SHP77 (cell line): ENCODE data around the gene GLRX3.
"Not testable (repeated sequence)": the region's sequence is repeated elsewhere in the genome, so short reads cannot be mapped to it uniquely, and the experiment has no call there.

Experiments used
- DNase-seq, 2 experiments: peaks; one replicate each; lab custom pipeline; 2025; lab: John Stamatoyannopoulos, UW

The GLRX3 gene

DNA sequence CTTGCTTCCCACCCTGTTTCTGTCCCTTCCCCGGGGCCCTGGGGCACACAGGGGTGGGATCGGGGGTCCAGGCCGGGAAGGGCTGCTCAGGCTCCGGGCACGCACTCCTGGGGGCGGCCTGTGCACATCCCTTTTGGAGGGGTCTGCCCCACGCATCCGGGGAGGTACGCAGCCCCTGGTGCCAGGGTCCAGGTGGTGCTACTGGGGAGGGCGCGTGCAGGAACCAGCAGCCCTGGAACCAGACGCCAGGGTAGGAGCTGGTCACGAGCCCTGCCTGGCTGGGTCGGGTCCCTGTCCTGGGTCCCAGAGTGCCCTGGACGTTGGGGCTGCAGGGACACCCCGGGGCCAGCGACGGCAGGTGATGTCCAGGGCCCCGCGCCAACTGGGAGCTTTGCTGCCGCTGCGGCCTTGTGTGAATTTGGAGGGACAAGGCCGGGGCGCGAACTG is 53.4 kb downstream of the GLRX3 start:
- no peak for DNase-seq

DNA sequence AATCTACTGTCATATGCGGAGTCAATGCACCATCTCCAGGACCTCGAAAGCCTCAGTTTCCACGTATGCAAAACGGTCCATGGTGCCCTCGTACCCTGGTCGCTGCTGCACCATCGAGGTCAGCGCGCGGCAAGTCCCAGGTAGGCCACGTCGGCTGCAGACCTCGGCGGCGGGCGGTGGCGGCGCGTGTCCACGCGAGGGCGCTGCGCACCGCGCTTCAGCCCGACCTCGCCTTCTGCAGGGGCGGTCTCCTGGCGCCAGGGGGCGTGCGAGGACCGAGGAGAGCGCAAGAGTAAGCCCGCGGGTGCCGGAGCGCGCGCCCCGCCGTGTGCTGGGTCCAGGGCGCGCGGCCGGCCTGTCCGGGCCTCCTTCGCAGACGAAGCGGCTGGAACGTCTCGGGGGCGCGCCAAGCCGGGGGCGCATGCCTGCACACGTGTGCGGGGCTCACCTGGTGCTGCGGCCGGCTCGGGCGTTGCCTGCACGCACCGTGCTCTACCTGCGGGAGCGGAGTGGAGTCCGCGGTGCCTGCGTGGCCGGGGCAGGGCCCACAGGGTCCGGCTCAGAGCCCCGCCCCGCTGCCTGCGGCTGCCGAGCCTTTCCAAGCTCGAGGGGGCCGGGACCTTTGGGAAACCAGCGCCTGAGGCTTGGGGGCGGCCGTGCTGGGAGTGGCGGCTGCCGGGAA is 54.0 kb downstream of the GLRX3 start:
- DNase-seq: peak; percentile 46 to 75

DNA sequence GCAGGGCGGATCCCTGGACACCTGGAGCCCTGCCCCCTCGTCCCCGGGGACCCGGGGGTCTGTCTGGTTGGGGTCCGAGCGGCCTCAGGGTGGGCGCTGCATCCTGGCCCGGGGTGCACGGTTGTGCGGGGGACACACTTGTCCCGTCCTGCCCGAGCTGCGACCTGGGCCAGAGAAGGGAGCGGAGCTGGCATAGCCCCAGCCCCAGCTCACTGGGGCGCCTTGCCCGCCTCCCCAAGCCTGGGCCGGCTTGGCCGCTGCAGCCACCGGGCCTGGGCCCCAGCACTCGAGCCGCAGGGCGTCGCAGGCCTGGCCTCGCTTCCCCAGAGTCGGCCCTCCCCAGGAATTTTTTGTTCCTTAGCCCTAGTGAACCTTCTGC is 54.5 kb downstream of the GLRX3 start:
- DNase-seq: no peak

DNA sequence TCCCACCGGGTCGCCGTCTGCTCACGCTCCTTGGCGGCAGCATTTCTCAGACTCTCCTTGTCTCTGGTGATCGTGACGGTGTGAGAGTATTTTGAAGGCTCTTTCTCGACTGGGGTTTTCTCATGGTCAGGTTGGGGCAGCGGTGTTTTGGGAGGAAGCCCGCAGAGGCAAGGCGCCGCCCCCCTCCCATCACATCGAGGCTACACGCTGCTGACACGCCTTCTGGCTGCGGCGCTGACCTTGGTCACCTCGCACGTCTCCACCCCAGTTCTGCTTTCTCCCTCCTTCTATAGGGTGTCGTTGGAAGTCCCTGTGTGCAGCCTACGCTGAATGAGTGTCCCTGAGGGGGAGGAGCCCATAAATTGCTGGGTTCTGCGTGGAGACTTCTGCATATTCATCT is 55.2 kb downstream of the GLRX3 start:
- no peak for DNase-seq

DNA sequence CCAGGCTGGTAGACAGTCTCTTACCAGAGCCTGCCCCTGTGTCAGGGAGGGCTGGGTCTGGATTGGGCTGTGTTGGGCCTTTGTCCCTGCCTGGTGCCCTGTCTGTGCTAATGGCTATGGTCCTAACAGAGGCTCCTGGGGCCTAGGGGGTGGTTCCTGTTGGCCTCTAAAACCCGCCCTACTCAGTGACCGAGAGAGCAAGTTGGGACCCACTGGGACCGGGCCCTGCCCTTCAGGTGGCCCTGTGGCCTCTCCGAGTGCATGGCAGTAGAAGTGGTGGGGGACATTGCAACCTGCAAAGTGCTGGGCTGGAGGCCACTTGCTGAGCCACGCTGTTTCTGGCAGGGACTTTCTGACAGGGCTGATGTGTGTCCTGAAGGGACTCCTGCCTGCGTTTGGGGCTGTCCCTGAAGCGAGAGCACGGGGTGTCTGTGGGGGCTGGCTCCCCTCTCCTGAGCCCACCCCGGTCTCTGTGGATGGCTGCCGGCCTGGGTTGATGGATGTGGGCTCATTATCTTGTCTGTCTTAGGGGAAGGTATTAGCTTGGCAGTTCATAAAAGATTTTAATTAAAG is 56.2 kb downstream of the GLRX3 start:
- no peak for DNase-seq

DNA sequence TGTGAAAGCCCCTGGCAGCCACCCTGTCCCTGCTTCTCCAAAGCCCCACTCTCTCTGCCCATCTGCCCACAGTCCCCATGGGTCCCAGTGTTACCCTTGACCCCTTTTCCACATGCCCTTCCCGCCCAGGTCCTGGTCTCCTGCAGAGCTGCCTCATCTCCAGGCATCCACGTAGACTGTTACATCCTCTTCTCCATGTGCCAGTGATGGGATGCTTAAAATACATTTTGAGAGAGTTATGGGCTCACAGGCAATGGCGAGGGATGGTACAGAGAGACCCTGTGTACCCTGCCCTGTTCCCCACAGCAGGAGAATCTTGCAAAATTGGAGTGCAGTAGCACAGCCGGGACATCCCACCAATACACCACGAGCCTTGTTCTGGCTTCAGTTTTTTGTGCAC is 56.8 kb downstream of the GLRX3 start:
- no peak for DNase-seq

DNA sequence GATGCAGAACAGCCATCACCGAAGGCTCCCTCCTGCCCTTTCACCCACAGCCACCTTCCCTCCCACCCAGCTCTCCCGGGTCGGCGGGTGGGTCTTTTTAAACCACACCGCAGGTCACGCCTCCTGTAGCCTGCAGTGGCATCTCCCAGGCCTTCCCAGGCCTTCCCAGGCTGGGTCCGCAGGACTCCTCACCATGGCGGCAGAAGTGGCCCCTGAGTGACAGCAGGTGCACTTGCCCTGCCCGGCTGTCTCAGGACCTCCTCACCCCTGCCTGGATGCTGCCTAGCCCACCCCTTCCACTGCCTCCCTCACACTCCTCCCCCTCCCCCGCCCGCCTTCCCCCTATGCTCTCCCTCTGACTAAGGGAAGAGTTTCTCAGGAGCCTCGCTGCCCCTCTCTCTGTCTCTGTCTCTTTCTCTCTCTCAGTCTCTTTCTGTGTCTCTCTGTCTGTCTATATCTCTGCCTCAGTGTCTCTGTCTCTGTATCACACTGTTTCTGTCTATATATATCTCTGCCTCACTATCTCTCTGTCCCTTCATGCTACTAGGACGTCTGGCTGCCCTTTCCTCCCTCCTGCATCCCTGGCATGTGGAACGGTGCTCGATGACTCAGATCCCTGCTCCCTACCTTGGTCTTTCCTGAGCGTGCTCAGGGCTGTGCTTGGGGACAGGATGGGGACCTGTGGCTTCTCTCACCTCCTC is 57.5 kb downstream of the GLRX3 start:
- DNase-seq: no peak

DNA sequence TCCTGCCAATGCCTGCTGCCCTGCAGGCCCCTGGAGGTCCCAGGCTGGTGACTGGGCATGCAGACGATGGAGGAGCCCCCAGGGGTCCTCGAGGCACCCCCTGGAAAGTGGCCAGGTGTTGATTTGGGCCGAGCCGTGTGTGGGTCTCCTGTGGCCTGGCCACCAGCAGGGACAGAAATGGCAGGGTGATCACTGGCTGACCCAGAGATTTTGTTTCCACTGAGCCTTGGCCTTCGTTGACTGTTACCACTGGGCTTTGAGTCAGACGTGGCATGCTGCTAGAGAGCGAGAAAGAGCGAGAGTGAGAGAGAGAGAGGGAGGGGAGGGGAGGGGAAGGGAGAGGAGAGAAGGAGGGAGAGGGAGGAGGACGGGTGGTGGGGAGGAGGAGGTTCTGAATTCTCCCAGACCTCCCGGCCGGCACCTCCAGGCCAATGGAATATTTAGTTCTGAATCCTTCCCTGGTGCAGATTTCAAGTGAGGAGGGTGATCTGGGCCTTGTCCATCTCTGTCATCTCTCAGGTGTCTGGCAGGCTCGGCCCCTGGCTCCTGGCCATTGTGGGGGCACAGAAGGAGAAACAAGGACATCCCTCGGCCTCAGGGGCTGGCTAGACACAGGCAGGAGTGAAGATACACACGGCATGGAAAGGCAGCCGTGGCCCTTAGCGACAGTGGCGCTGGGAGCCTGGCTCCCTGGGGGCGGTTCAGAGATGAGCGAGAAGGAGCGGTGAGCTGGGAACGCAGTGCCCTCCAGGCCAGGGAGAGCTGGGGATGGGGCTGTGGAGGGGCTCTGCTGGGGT is 58.2 kb downstream of the GLRX3 start:
- no peak for DNase-seq

DNA sequence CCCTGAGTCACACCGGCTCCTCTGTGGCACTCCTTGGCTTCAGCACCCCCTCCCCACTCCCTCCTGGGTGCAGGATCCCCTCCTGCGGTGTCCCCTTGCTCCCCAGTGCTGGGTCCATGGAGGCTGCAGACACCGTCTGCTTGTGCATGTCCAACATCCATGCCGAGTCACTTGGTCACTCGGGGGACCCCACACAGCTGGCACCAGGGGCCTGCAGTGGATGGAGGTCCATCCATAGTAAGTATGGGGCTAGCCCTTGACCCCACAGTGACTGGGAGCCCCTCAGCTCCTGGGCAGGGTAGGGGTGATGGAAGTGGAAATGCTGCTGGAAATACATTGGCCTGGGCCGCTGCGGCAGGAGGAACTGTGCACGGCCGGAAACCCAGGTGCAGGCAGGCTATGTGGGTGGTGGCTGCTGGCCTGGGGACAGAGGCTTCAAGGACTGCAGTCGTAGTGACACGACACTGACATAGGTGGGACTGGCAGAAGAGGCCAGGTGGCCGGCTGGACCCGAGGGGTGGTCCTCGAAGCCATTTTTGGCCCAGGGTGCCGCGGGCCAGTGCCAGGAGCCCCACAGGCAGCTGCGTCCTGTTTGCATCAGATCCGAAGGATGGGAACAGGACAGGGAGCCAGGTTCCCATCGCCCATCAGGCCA is 58.9 kb downstream of the GLRX3 start:
- no peak for DNase-seq

DNA sequence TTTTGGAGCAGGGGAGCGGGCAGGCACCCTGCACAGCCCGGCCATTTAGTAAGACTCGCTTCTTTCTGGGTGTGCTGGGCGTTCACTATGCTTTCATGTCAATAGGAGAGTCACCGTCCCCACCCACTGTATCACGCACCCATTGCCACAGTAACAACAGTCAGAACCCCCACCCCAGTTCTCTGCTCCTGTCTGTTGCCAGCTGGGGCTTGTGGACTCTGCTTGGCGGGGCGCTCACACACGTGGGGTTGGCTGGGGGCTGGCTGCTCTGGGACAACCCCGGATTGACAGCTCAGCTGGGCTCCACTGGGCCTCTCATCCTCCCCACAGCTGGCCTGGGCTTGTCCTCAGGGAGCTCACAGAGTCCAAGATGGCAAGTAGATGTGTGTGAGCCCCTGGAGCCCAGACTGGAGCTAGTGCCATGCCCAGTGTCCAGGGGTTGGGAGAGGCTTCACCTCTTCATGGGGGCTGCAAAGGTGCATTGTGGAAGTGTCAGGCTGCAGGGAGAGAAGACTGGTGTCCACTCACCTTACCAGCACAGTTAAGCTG is 59.6 kb downstream of the GLRX3 start:
- no peak for DNase-seq

DNA sequence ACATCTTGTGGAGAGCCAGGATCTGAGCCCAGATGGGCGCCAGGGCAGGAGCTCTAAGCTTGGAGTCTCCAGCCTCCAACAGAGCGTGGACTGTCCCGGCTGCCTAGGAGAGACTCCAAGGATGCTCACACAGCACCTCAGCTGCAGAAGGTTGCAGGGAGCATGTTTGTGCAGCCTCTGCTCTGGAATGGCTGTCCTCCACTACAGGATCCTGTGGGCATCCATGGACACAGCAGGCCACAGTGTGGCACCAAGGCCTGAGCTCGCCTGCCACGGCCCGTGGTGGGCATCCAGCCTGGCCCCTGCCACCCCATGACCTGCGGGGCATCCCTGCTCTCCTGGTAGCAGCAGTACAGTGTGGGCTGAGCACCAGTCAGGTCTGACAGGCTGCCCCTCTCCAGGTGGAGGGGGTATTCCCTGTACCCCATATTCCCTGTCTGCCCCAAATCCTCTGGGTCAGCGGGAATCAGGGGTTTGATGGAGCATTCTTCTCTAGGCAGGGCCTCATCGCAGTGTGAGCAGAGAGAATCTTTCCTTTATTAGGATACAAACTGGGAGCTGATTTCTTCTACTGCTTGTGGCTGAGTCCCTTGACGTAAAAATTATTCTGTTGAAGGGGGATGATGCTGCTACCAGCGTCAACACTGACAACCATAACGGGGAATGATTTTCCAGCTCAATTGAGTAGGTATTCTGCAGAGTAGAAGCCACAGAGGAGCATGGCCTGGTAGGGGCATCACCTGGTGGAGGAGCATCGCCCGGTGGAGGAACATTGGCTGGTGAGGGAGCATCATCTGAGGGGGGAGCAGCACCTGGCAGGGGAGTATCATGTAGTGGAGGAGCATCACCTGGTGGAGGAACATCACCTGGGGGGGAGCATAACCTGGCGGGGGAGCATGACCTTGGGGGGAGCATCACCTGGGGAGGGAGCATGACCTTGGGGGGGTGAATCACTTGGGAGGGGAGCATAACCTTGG is 60.6 kb downstream of the GLRX3 start:
- no peak for DNase-seq

DNA sequence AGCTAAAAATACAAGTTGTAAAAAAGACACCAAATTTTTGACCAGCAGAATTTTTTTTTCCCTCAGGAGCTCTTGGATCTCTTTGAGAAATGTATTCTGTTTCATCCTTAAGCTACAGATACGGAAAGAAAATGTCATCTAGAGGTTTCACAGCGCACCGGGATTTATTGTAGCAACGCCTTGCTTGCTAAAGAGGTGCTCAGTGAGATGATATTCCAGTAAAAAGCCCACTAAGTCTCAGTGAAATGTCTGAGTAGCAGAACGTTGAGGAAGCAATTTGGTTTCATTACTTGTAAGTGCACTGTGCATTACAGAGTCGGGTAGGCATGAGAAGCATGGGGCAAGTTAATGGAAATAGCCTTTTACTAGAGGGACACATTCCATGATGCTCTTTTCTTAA is 62.5 kb downstream of the GLRX3 start:
- no peak for DNase-seq

DNA sequence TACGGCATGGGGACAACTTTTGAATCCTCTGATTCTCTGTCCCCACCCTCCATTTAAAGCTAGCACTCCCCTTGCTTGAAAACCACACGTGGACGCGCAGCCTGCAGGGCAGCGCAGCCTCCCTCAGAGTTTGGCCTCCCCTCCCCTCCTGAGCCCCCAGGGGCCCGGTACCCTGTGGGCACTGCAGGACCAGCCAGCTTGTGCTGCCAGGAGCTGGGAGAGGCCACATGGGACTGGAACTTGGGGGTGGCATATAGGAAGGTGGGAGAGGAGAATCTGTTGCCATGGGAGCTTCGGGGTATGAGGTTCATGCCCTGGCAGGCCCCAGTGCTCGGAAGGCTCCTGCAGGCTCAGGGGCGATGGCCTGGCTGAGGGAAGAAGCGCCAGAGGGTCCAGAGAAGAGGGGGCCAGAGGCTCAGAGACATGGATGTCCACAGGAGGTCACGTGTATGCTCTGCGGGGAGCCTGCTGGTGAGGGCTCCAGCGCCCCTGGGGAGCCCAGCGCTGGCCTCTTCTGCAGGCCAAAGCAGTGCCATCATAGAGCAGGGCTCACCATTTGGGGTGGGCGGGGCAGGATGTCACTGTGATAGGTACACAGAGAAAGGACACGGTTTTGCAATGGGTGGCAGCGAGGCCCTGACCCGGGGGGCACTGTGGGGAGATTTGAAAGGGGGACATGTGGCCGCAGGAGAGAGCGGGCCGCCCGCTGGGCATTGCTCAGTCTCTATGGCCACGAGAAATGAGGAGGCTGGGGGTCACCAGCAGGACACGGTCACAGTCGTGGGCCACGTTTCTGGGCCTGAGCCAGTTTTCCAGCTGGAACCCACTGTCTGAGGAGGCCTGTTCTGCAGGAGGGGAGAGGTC is 64.2 kb downstream of the GLRX3 start:
- DNase-seq: no peak

DNA sequence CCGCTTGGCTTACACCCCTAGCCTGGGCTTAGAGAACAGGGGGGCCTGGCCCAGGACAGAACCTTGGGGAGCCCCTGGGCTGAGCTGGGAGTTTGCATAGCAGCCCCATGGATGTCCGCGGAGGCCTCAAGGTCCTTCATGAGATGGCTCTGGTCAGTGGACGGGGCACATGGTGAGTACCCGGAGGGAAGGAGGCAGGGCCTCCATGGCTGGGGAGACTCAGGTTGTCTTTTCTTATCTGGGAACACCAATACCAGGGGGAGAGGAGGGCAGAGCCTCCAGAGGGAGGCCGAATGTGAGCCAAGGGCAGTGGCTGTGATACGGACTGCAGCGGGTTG is 64.8 kb downstream of the GLRX3 start:
- no peak for DNase-seq

DNA sequence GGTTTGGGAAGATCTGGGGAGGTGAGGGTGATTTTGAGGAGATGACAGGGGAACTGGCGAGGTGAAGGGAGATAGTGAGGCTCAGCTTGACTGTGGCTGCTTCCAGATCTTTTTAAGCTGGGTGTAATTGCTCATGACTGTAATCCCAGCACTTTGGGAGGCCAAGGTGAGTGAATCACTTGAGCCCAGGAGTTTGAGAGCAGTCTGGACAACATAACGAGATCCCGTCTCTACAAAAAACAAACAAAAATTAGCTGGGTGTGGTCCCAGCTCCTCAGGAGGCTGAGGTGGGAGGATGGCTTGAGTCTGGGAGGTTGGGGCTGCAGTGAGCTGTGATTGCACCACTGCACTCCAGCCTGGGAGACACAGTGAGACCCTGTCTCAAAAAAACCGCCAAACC is 66.0 kb downstream of the GLRX3 start:
- DNase-seq: not testable (repeated sequence)

DNA sequence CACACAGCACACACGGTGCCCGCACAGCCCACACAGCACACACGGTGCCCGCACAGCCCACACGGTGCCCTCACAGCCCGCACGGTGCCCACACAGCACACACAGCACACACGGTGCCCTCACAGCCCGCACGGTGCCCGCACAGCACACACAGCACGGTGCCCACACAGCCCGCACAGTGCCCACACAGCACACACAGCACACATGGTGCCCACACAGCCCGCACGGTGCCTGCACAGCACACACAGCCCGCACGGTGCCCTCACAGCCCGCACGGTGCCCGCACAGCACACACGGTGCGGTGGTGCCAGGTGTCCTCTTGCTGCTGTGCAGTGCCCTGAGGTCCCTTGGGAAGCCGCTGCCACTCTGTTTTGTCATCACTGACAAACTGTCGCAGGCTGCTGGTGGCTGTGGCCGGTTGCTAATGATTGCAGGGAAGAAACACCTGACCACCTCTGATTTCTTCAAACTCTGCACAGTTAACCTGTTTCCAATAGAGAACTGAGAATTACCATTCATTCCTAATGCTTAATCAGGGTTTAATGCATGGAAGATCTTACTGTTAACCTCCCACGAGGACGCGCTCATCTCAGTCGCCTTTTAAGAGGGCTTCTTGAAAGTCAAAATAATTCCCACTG is 66.9 kb downstream of the GLRX3 start:
- DNase-seq: no peak

DNA sequence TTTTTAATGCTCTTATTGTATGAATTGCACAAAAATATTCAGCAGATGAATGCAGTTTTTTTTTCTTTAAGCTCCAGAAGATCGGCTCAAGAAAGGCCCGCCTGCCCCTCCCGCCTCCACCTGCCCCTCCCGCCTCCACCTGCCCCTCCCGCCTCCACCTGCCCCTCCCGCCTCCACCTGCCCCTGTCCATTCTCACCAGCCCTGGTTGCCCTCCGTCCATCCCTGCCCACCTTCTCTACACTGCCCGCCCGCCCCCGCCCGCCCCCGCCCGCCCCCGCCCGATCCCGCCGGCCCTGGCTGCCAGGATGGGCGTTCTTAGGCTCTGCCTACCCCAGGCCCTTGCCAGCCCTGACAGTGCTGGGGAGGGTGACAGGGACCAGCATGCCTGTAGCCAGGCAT is 67.4 kb downstream of the GLRX3 start:
- DNase-seq: no peak

DNA sequence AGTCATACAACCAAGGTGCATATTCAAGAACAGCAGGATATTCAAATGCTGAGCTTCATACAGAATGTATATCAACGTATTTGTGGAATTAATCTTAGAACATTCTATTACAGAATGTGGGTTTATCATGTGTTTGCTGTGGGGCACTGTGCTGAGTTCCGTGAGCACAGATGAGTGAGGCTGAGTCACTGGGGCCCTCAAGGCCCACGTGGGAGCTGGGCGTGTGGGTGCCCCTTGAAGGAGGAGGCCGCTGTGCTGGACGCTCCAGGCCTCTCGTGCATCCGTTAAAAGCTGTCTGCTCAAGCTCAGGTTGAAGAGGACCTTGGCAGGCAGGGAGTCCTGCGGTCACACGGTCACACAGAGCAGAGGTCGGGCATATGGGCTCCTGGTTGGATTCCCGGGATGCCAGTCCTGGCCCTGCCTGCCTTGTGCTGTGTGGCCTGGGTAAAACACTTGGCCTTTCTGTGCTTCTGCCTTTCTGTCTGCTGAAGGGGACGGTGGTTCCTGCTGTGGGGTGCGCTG is 70.1 kb downstream of the GLRX3 start:
- DNase-seq: no peak

DNA sequence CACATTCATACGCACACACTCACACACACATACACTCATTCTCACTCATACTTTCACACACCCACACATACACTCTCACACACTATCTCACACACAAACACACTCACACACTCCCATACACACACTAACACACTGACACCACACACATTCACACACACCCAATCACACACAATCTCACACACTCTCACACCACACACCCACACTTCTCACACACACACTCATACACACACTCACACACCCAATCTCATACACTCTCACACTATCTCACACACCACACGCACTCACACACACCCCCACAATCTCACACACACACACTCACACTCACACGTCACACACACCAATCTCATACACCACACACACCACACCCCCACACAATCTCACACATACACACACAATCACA is 71.0 kb downstream of the GLRX3 start:
- DNase-seq: no peak
